HG02571 (cell line): ENCODE results near the gene APOBEC3H.

Experiments used
- ATAC-seq: cut with Tn5 transposase; IDR thresholded peaks from one replicate; pipeline ENCODE4 v1.9.1; 2021; ENCODE audit warnings: mild to moderate bottlenecking, moderate library complexity; ENCODE audit not compliant: unreplicated experiment

The APOBEC3H gene

DNA sequence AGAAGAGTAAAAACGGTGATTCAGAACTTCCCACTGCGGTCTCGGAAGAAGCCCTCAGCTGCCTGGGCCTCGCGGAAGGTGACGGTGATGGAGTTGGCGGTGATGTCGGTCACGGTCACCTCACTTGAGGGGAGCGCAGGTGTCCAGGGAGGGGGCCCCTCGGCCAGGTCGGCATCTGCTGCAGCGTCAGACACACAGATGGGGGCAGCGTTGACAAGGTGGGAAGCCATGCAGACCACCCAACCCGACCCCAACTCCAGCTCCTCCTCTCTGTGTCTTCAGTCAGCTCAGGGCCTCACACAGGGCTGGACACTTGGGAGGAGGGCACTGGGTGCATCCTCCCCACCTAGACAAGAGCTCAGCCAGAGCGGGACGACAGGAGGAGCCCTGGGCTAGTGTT, 36.8 kb downstream of the APOBEC3H start:
- no peak for ATAC-seq

DNA sequence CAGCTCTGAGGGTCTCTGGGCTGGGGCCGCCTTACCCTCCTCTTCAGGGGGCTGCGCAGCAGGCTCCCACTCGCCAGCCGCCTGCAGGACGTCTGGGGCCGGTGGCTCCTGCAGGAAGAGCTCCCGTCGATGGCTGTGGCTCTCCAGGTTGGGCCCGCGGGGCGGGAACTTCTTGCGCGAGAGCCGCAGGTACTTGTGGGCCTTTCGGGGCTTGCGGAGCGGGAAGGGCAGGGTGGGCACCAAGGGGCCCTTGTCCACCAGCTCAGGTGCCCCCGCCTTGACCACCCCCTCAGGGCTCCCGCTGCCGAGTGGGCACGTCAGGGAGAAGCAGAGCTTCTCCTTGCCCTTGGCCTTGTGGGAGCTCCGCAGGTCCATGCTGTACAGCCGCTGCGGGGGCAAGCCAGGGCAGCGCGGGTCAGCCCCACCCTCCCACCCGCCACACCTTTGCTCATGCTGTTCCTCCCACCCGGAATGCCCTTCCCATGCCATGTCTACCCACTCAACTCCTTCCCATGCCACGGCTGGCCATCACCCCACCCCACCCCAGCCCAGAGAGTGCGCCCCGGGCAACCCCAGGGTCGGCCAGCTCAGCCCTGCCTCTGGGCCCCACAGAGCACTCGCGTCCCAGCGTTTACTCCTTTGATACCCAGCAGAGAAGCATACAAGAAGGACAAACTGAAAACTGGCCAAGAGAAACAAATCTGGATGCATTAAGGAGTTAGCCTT, 37.5 kb downstream of the APOBEC3H start:
- no peak for ATAC-seq

DNA sequence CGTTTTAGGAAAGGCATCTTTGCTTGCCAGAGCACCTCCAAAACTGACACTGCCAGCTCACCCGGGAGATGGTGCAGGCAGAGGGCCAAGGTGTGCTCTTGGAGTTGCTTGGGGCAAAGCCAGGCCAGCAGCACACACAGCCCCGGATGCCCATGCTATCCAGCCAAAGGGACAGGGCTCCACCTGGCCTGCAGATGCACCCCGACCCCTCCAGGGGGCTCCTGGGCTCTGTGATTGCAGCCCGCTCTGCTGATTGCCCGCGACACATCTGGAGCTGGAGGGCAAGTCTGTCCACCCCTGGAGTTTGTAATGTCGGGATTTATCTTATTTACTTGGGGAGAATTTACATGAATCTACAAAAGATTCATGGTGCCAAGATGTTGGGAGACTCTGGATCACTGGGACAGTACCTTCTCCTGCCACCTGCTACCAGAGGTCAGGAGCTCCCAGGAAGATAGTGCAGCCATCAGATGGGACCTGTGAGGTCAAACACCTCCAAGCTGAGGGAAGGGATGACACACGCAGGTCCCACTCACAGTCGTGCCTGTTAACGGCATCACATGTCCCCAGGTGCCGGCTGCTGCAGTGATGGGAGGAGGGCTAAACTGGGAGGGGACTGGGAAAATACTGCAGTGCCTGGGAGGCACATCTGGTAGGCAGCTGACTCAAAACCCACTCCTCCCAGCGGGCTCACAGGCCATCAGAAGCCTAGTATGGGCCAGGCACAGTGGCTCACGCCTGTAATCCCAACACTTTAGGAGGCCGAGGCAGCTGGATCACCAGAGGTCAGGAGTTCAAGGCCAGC, 38.2 kb downstream of the APOBEC3H start:
- no peak for ATAC-seq

DNA sequence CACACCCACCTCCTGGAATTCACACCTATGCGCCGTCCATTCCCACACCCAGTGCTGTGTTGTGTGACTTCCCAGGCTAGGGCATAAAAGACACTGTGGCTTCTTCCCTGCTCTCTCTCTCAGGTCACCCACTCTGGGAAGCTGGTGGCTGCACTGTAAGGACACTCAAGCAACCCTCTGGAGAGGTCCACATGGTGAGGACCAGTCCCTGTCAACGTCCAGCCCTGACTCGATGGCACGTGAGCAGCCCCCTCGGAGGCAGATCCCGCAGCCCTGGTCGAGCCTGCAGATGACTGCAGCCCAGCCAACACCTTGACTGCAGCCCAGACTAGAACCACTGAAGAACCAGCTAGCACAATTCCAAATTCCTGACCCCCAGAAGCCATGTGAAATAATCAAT, 39.3 kb downstream of the APOBEC3H start:
- no peak for ATAC-seq

GRCh38 chr22:39138357-39138997, 41.4 kb downstream of the APOBEC3H start:
- ATAC-seq = no peak

DNA sequence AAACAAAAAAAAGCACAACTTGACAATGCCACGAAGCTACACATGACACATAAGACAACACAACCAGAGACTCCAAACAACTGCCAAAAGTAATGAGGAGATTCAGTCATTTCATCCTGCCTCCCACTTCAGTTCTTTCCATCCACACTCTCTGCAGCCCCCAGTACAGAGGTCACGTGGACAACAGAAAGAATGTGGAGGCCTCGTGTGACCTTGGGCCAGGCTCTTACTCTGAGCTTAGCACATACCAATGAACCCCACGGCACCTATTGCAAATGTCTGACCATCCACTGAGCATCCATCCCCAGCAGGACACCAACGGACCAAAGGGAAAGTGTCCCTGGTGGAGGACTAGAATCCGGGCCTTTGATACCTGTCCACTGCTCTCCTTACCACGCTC, 42.9 kb downstream of the APOBEC3H start:
- no peak for ATAC-seq

GRCh38 chr22:39142088-39142680, 45.1 kb downstream of the APOBEC3H start:
- no peak for ATAC-seq

DNA sequence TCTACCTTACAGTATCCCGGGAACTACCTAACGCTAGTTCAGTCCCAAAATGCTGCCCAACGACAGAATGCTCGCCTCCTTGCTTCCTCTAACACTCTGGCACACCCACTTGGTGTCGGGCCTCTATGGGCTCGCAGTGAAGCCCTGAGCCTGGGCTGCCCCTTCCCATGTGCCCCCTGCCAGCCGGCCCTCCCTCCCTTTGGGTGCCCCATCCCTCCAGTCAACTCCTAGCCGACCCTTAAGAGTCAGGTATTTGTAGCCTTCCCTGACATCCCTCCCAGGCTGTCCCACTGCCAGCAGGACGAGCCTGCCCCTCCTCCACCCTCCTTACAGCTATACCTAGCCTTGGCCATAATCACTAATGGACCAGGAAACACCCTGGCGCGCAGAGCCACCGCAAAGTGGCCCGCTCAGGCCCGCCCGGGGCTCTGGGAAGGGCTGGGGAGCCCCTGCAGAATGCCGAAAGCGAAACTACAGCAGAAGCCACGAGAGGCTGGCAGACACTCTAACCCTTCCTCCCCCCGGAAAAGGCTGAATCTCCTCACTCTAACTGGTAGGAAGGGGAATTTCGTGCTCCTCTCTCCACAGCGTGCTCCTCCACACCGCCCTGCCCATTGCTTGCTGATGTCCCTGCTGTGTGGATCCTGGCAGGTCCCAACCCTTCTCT, 47.2 kb downstream of the APOBEC3H start:
- no peak for ATAC-seq

GRCh38 chr22:39146256-39147101, 49.4 kb downstream of the APOBEC3H start:
- ATAC-seq = no peak

GRCh38 chr22:39147335-39148025, 50.4 kb downstream of the APOBEC3H start:
- no peak for ATAC-seq

DNA sequence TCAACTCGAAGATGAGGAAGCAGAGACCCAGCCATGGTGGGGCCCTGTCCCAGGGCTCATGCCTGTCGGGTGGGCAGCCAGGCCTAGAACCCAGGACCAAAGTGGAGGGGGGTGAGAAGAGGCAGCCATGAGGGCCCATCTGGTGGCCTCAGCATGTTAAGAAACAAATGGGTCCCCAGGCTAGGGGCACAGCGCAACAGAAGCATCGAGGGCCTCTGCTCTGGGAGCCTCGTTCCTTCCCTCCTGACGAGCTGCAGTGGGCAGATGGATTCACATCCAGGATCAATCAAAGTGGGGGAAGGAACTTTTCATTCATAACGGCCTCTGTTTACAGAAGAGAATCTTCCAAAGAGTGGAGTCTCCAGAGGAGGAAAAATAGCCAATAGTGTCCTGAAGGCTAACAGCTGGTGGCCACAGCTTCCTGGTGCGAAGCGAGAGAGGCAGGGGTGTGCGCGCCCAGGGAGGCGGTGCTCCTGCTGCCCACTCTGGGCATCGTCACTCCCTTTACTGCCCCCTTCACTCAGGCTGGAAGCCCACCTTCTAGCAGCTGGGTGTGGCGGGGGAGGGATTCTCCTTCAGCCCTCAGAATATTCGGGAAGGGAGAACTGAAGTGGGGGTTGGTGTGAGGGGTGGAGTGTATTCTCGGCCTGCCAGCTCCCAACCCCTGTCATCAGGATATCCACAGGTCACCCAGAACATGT, 51.1 kb downstream of the APOBEC3H start:
- no peak for ATAC-seq

DNA sequence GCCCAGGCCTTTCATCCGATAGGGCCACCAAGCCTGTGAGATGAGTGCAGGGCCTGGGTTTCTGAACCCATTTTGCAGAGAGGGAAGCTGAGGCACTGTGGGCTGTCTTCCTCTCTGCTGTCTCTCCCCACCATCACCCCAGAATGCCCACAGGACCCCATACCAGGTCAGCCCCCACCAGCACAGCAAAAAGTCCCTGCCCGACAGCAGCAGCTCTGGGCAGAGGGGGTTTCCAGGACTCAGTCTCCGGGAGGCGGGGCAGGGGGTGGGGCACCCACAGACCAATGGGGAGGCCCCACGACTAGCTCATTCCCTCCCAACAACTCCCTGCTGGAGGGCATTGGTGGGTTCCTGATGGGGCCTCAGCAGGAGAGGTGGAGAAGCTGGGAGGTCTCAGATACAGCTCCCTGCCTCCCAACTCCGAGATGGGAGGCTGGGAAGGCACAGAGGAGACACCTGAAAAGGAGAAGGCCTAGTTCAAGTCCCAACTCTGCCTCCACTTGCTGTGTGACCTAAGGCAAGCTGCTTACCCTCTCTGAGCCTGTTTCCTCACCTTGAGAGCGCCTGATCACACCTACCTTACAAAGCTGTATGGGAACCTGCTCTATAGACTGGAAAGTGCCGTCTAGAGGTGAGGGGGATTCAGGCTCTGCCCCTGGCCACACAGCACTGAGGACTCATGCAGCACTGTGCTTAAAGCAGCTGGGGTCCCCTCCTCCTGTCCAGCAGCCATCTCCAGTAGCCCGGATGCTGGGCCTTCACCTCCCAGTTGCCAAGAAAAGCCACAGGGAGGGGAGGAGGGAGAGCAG, 51.9 kb downstream of the APOBEC3H start:
- ATAC-seq = no peak

- no peak for ATAC-seq
Measured at GRCh38 chr22:39149915-39150847, 53.1 kb downstream of the APOBEC3H start.

DNA sequence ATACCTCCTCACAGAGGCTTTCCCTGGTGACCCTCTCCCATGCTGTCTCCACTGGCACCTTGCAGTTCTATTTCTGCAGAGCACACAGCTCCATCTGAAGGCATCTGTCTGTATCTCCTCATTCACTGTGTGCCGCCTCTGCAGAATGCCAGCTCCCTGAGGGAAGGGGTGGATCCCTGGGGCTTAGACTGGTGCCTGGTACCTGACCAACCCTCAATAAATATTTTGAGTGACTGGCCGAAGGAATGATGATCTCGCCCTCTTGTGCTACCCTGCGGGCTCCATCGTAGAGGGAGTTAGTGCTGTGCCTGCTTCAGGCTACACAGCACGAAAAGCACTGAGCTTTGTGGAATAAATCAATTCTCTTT, 53.8 kb downstream of the APOBEC3H start:
- ATAC-seq = no peak

GRCh38 chr22:39151329-39151975, 54.4 kb downstream of the APOBEC3H start:
- no peak for ATAC-seq

GRCh38 chr22:39152024-39152510, 55.0 kb downstream of the APOBEC3H start:
- no peak for ATAC-seq
